Heart left ventricle (tissue), 13 donors: ENCODE measurements around the gene ISL2.

Experiments
- CTCF ChIP-seq, 12 donors: fragments of 200-600 bp; sonication (generic) in 4 of 12; IDR thresholded peaks; one replicate each; pipeline versions ENCODE4 v1.5.0 to v1.8.0; 2018 to 2022; ENCODE audit warnings: antibody characterized with exemption in 12 of 12, mild to moderate bottlenecking in 5 of 12
- POLR2A ChIP-seq, 2 donors: fragments of 450-650 bp; IDR thresholded peaks; one replicate each; pipeline ENCODE4 v1.6.1; 2017; ENCODE audit warnings: antibody characterized with exemption in 2 of 2, mild to moderate bottlenecking in 2 of 2, moderate library complexity in 2 of 2
- donor health status: ischemic (EF 13 %, LVEDD 7.1; RV severe dilation, severe dysfunction).
- donor health status: DM: no; HTN: yes; CAD: no.
- donor health status: DM: no; HTN: no; CAD: no.
- donor health status: ischemic (EF 25% LVEDD 6.9; RV normal size, moderate dysfunction).
- donor health status: ischemic (EF 25% LVEDD 5.7; RV mildly dilated, moderate dysfunction).
- donor health status: ischemic (EF 35%, LVEDD 5.7; RV mildly dilated, moderate dysfunction).
- donor health status: nonischemic (EF 11% LVEDD 7.7; RV severe dilation, severe dysfunction).
- donor health status: DM: yes; HTN: yes; CAD: no.
- donor health status: PGD.
- donor health status: ischemic (EF 29% LVEDD 5.4; RV normal size, mild dysfunction).
- donor health status: nonischemic (EF 23%, LVEDD 6.1; RV moderate dilation, normal function).

- TF ChIP-seq CTCF (IDR thresholded peaks at IDR 0.05) (no peak), POLR2A (IDR thresholded peaks at IDR 0.05) (no peak)
Measured at GRCh38 chr15:76377751-76378150, 41.2 kb downstream of the ISL2 start.
